Motor neuron (in vitro differentiated cells): ENCODE data around the gene RNF144A. TPM values are rescaled to one million over a fixed set of nuclear protein-coding genes. Genes with fewer than 3 reads are reported as not detected.

Experiments used
- ATAC-seq, 8 experiments: fragments of 200-7000 bp; cut with Tn5 transposase; replicated peaks in 6 of 8; 2 replicates each; pipeline ENCODE4 v1.8.0; 2021; ENCODE audit warnings: mild to moderate bottlenecking in 8 of 8, moderate library complexity in 8 of 8
- H3K27ac ChIP-seq, 2 donors: fragments of 250-450 bp; sonication (Bioruptor Pico); 2 replicates each; pipeline ENCODE4 v1.9.0; 2021; ENCODE audit warnings: antibody characterized with exemption in 2 of 2, mild to moderate bottlenecking in 2 of 2, moderate library complexity in 1 of 2
- H3K4me1 ChIP-seq, 2 donors: fragments of 250-450 bp; sonication (Bioruptor Pico); replicated peaks in 1 of 2; 2 replicates each; pipeline ENCODE4 v1.6.1; 2021; ENCODE audit warnings: antibody characterized with exemption in 2 of 2, mild to moderate bottlenecking in 2 of 2, moderate library complexity in 1 of 2
- H3K4me3 ChIP-seq, 5 donors: fragments of 250-450 bp; sonication (Bioruptor Pico); 2 replicates each; pipeline ENCODE4 v1.9.0; 2021; ENCODE audit warnings: antibody characterized with exemption in 5 of 5, mild to moderate bottlenecking in 5 of 5, moderate library complexity in 4 of 5
- WGBS, 10 experiments: fragments of 450-650 bp; shearing (Covaris generic); methylation state at CpG; one replicate each; pipeline ENCODE4 v1.0.0; 2022; 5-methylcytosine and 5-hydroxymethylcytosine counted together
- in situ Hi-C, 9 experiments: fragments of 400-800 bp; cut with MboI; loops; one replicate each; pipeline ENCODE4 v1.15.0; 2021; ENCODE audit warnings: low sequenced_read_pairs in 9 of 9, low pct_unique_long_range_greater_than_20kb in 2 of 9; ENCODE audit not compliant: unreplicated experiment in 9 of 9
- total RNA-seq, 8 experiments: library from RNA; unstranded; fragments of 300-600 nt; gene quantifications; 2 replicates each; pipeline versions ENCODE4 v1.2.3 to v1.2.4, GENCODE V29; 2022

RNF144A gene
- total RNA-seq, 8 experiments from 2014 or later, result 8.3 to 34.8 (median 22.5) TPM

DNA sequence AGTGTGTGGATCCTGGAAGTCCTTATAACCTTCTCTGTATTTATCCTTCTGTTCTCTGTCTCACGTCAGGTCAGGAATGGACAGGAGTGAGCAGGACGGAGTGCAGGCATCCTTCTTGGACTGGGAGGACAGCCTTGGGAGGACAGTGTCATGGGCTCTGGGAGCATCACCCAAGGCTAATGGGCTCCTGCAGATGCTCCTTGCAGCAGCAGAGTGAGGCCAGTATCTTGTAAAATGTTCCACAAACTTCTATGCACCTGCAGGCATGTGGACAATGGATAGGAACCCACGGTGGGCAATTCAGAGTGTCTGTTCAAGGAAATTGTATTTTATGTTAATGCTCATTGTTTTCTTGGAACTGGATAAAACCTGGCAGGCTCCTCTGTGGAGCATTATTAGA lies 176.2 kb downstream of the RNF144A start:
- 29 to 100% (median 71%) methylated on average over 1 to 3 of the region's 3 CpGs for WGBS, 10 experiments
- Histone ChIP-seq H3K27ac (no peak overlapping the region), H3K4me3 (no peak overlapping the region), H3K4me1 (peaks cover 0 to 4% of the 10 kb centered on the region in 2 donors)
- ATAC-seq, result no peak
- in situ Hi-C loops, result loop anchor here in 2 of 9 experiments (10.0 kb wide), 1 partner anchor 1591 kb away; the partner anchor contains the start of gene ID2 (in 2 of the 2)

Other genes starting within 250 kb of the RNF144A start
- 1 to 10 TPM in 6 of 8 experiments, under 1 TPM in 2; 0.38 to 6.7 (median 1.3) TPM for gene CMPK2, start 51.5 kb upstream of the RNF144A start, total RNA-seq
- gene RSAD2, start 39.6 kb upstream of the RNF144A start, total RNA-seq, result 10 to 100 TPM in 1 of 8 experiments, 1 to 10 TPM in 4, under 1 TPM in 3; 0.27 to 10.2 (median 1.1) TPM